Tibial artery (tissue), 4 donors: ENCODE data around the gene RILPL1.
"Not testable (repeated sequence)": the region's sequence is repeated elsewhere in the genome, so short reads cannot be mapped to it uniquely, and the experiment has no call there.

Source experiments
- DNase-seq, 2 donors: peaks; one replicate each; pipeline ENCODE4 v3.0.0-alpha.2; 2019
- H3K27ac ChIP-seq, 2 donors: fragments of 200-600 bp; sonication (generic) in 1 of 2; 1 replicate in 1 of 2; 2 replicates in 1 of 2; pipeline ENCODE4 v1.5.1; 2018 to 2019; ENCODE audit warnings: mild to moderate bottlenecking in 1 of 2
- H3K27me3 ChIP-seq, 2 donors: fragments of 200-600 bp; sonication (generic) in 1 of 2; one replicate each; pipeline versions ENCODE4 v1.5.1 to v1.6.0; 2016 to 2019
- H3K36me3 ChIP-seq, 3 donors: fragments of 200-600 bp; sonication (generic) in 2 of 3; one replicate each; pipeline ENCODE4 v1.5.1; 2016 to 2019; ENCODE audit warnings: mild to moderate bottlenecking in 2 of 3
- H3K4me1 ChIP-seq, 4 donors: fragments of 200-600 bp; sonication (generic) in 2 of 4; 1 replicate in 3 of 4; 2 replicates in 1 of 4; pipeline ENCODE4 v1.5.1; 2016 to 2019
- H3K4me3 ChIP-seq, 2 donors: fragments of 200-600 bp; sonication (generic) in 1 of 2; 1 replicate in 1 of 2; 2 replicates in 1 of 2; pipeline ENCODE4 v1.5.1; 2018 to 2019; ENCODE audit warnings: mild to moderate bottlenecking in 2 of 2
- H3K9me3 ChIP-seq, 3 donors: fragments of 200-600 bp; sonication (generic) in 1 of 3; one replicate each; pipeline ENCODE4 v1.5.1; 2016 to 2019
- intact Hi-C: fragments of 100-400 bp; cut with DNase I; formaldehyde crosslinking; loops from one replicate; pipeline ENCODE4 v1.15.0; 2023; ENCODE audit warnings: low total_unique reads
- TF ChIP-seq, protein P1 (sequence below), 2 experiments: fragments of 200-600 bp in 1 of 2; fragments of 450-650 bp in 1 of 2; IDR thresholded peaks; one replicate each; pipeline ENCODE4 v1.5.1; 2017 to 2019; ENCODE audit warnings: antibody characterized with exemption in 2 of 2, mild to moderate bottlenecking in 1 of 2, moderate library complexity in 1 of 2

RILPL1 gene

DNA sequence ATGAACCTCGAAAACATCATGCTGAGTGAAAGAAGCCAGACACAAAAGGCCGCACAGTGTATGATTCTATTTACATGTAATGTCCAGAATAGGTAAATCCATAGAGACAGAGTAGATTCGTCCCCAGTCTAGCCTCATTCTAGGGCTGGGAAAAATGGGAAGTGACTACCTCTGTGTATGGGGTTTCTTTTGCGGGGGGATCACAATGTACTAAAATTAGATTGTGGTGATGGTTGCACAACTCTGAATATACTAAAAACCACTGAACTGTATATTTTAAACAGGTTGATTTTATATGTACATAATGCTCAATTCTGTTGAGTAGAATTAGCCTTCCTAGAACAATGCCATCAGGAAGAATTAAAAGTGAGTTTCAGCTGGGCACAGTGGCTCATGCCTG lies 90.7 kb downstream of the RILPL1 start:
- Histone ChIP-seq H3K27ac (no peak overlapping the region), H3K9me3 (no peaks in the 10 kb centered on the region), H3K4me3 (no peak overlapping the region), H3K36me3 (no peaks in the 10 kb centered on the region), H3K4me1 (peaks cover 0 to 35% (median 25%) of the 10 kb centered on the region in 4 donors), H3K27me3 (no peaks in the 10 kb centered on the region)
- DNase-seq: no peak
- intact Hi-C loops: no loop called here
- TF ChIP-seq, protein P1, sequence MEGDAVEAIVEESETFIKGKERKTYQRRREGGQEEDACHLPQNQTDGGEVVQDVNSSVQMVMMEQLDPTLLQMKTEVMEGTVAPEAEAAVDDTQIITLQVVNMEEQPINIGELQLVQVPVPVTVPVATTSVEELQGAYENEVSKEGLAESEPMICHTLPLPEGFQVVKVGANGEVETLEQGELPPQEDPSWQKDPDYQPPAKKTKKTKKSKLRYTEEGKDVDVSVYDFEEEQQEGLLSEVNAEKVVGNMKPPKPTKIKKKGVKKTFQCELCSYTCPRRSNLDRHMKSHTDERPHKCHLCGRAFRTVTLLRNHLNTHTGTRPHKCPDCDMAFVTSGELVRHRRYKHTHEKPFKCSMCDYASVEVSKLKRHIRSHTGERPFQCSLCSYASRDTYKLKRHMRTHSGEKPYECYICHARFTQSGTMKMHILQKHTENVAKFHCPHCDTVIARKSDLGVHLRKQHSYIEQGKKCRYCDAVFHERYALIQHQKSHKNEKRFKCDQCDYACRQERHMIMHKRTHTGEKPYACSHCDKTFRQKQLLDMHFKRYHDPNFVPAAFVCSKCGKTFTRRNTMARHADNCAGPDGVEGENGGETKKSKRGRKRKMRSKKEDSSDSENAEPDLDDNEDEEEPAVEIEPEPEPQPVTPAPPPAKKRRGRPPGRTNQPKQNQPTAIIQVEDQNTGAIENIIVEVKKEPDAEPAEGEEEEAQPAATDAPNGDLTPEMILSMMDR (IDR thresholded peaks at IDR 0.05): no peak

DNA sequence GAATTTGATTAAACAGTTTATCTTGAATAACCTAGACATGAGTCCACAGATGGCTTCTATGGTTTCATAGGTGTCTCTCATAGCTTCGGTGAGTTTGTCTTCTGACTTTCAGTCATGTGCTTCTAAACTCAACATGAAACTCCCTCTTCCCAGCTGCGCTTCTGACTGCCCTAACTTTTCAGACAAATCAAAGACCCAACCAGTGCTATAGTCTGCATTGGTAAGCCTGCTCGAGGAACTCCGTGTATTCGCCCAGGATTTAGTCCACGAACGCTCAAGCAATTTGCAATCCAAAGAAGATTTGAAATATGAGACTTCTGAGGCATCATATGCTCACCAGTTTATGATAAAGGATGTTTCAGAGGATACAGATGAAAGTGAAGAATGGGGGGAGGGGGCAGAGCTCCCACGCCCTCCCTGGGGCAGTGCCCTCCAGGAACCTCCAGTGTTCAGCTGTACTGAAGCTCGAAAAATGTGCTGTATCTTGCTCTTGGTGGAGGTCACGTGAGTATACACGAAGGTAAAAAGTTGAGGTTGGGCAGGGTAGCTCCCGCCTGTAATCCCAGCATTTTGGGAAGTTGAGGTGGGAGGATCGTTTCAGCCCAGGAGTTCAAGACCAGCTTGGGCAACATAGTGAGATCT lies 91.9 kb downstream of the RILPL1 start:
- intact Hi-C loops: no loop called here
- TF ChIP-seq, protein P1 (IDR thresholded peaks at IDR 0.05): no peak

DNA sequence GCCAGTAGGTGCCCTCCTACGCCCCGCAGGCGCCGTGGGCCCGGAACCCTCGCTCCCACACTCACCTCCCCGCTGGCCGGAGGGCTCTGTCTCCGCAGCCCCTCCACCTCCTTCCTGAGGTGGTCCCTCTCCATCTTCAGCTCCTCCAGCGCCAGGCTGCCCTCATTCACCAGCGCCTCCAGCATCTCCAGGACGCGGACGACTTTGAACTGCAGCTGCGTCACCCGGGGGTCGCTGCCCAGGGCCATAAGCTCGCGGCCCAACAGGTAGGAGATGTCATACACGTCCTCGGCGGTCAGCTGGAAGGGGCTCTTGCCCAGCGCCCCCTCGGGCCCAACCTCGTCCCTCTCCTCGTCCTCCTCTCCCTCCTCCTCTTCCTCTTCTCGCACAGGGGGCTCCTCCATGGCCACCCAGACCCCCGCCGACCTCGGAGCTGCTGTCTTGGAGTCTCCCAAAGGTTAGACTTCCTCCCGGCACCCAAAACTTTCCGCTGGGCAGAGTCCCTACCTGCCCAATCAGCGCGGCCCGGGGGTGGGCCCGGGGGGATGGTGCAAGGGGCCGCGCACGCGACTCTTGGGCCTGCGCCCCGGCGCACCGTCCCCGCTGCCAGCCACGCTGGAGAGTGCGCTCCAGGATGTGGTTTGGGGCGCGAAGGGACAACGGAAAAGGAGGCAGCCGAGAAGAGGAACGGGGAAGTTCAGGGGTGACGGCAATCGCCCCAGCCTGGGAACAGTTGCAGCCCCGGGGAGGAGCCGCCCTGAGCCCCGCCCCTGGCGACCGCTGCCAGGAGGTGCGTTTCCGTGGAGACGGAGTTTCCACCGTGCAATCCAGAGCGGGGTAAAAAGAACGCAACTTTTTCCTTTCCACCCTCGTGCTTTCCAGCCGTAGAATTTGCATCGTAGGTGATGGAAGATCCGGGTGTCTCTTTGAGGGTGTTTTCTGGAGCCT lies 97.2 kb downstream of the RILPL1 start, which contains the start of gene RILPL2:
TSS of gene RILPL2 (minus strand) at position 668 of the 948 bp plus-strand sequence. CDS start at position 404, 264 bp downstream.
- DNase-seq: peak; percentile 92 to 95
- H3K9me3 ChIP-seq: no peaks in the 10 kb centered on the region
- H3K36me3 ChIP-seq: peaks cover 0 to 7% (median 3%) of the 10 kb centered on the region in 3 donors
- intact Hi-C loops: loop anchor here (5.0 kb wide), 1 partner anchor 146 kb away; the partner anchor contains the start of gene TMED2
- H3K27ac ChIP-seq: peak within 1 kb of the TSS; percentile 90 to 94
- H3K27me3 ChIP-seq: no peaks in the 10 kb centered on the region
- peaks cover 0 to 45% (median 29%) of the 10 kb centered on the region in 4 donors for H3K4me1 ChIP-seq
- TF ChIP-seq, protein P1 (IDR thresholded peaks at IDR 0.05): peak in 1 of 2 experiments; percentile 33
- H3K4me3 ChIP-seq: peak within 1 kb of the TSS; percentile 90

More for the DNA sequence above, 91.9 kb downstream of the RILPL1 start:
- H3K4me3 ChIP-seq: no peak overlapping the region
- no peaks in the 10 kb centered on the region for H3K27me3 ChIP-seq
- H3K4me1 ChIP-seq: peaks cover 0 to 31% (median 24%) of the 10 kb centered on the region in 4 donors
- H3K36me3 ChIP-seq: no peaks in the 10 kb centered on the region
- no peak overlapping the region for H3K27ac ChIP-seq
- H3K9me3 ChIP-seq: no peaks in the 10 kb centered on the region
- no peak for DNase-seq

DNA sequence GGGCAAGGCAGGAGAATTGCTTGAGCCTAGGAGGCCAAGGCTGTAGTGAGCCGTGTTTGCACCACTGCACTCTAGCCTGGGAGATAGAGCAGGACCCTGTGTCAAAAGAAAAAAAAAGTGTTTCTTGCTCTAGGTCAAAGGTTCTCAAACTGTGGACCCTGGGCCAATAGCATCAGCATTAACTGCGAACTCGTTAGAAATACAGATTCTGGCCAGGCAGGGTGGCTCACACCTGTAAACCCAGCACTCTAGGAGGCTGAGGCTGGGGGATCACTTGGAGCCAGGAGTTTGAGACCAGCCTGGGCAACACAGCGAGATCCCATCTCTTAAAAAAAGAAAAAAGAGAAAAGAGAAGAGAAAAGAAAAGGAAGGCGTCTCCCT lies 97.9 kb downstream of the RILPL1 start:
- Histone ChIP-seq H3K36me3 (peaks cover 5 to 13% (median 9%) of the 10 kb centered on the region in 3 donors), H3K4me3 (peak overlapping the region; percentile 90), H3K4me1 (peaks cover 0 to 45% (median 29%) of the 10 kb centered on the region in 4 donors), H3K27me3 (no peaks in the 10 kb centered on the region), H3K27ac (peak overlapping the region; percentile 90 to 94), H3K9me3 (no peaks in the 10 kb centered on the region)
- no peak for DNase-seq
- intact Hi-C loops: loop anchor here (5.0 kb wide), 1 partner anchor 147 kb away; the partner anchor contains the start of gene TMED2
- TF ChIP-seq, protein P1 (IDR thresholded peaks at IDR 0.05): no peak

DNA sequence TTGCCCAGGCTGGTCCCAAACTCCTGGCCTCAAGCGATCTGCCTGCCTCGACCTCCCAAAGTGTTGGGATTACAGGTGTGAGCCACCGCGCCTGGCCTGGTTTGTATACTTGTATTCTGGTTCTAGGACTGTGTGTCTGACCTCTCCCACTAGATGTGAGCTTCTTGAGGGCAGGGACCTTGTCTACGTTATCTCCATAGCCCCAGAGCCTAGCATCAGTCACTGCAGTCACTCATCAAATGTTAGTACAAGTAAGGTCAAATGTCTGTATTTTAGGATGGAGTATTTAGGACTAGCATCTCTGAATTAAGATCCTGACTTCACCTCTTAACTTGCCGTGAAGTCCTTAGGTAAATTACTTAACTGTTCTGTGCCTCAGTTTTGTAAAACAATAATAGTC lies 99.9 kb downstream of the RILPL1 start:
- Histone ChIP-seq H3K36me3 (peaks cover 20 to 33% (median 26%) of the 10 kb centered on the region in 3 donors), H3K4me3 (peak overlapping the region; percentile 90), H3K9me3 (no peaks in the 10 kb centered on the region), H3K4me1 (peaks cover 0 to 45% (median 29%) of the 10 kb centered on the region in 4 donors), H3K27ac (peak overlapping the region; percentile 90 to 94), H3K27me3 (no peaks in the 10 kb centered on the region)
- DNase-seq: no peak
- intact Hi-C loops: loop anchor here (5.0 kb wide), 1 partner anchor 41 kb away; no protein-coding TSS in a partner anchor
- TF ChIP-seq, protein P1 (IDR thresholded peaks at IDR 0.05): no peak

DNA sequence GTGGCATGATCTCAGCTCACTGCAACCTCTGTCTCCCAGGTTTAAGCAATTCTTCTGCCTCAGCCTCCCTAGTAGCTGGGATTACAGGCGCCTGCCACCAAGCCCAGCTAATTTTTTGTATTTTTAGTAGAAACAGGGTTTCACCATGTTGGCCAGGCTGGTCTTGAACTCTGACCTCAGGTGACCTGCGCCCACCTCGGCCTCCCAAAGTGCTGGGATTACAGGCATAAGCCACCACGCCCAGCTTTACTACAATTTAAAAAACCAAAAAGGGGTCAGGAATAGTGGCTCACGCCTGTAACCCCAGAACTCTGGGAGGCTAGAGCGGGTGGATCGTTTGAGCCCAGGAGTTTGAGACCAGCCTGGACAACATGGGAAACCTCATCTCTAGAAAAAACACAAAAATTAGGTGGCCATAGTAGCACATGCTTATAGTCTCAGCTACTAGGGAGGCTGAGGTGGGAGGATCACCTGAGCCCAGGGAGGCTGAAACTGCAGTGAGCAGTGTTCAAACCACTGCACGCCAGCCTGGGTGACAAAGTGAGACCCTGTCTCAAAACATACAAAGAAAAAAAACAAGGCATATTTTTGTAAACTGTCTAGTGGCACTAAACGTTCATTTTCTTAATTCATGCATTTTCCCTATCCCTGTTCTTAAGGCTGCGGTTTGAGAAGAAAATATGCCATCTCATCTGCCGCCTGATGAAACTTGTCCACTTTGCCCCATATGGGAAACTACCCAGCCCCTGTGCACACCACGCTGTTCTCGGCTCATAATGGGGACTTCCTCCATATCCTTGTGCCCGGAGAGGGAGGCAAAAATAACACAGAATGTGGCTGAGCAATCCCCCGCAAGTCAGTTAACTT lies 101.3 kb downstream of the RILPL1 start:
- peaks cover 30 to 48% (median 38%) of the 10 kb centered on the region in 3 donors for H3K36me3 ChIP-seq
- not testable (repeated sequence) for H3K27me3 ChIP-seq, DNase-seq, H3K9me3 ChIP-seq
- H3K4me1 ChIP-seq: peaks cover 0 to 45% (median 29%) of the 10 kb centered on the region in 4 donors
- peak overlapping the region; percentile 90 for H3K4me3 ChIP-seq
- H3K27ac ChIP-seq: peak overlapping the region; percentile 90 to 94
- intact Hi-C loops: loop anchor here (5.0 kb wide), 1 partner anchor 40 kb away; no protein-coding TSS in a partner anchor

DNA sequence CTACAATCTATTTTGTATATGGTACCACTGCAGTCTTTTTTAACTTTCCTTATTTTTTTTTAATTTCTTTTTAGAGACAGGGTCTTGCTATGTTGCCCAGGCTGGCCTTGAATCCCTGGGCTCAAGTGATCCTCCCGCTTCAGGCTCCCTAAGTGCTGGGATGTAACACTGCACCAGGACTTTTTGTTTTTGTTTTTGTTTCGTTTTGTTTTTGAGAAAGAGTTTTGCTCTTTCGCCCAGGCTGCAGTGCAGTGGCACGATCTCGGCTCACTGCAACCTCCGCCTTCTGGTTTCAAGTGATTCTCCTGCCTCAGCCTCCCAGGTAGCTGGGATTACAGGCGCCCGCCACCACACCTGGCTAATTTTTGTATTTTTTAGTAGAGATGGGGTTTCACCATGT lies 104.4 kb downstream of the RILPL1 start:
- H3K4me3 ChIP-seq, H3K9me3 ChIP-seq, DNase-seq, H3K27ac ChIP-seq, intact Hi-C loops, H3K27me3 ChIP-seq: not testable (repeated sequence)
- peaks cover 0 to 25% (median 13%) of the 10 kb centered on the region in 4 donors for H3K4me1 ChIP-seq
- peaks cover 30 to 71% (median 53%) of the 10 kb centered on the region in 3 donors for H3K36me3 ChIP-seq
